Mesendoderm (in vitro differentiated cells): ENCODE measurements around the gene ERC2.

Source experiments
- DNase-seq: peaks from one replicate; pipeline ENCODE4 v3.0.0; 2013
- H2AK5ac ChIP-seq: 2 replicates; pipeline ENCODE4 v1.6.1; 2013; ENCODE audit warnings: low read length, inconsistent platforms
- H2BK120ac ChIP-seq: 2 replicates; pipeline ENCODE4 v1.6.1; 2013; ENCODE audit warnings: low read depth, mild to moderate bottlenecking, low read length, moderate library complexity, mixed read lengths
- H2BK15ac ChIP-seq: replicated peaks from 2 replicates; pipeline ENCODE4 v1.6.1; 2013; ENCODE audit warnings: low read depth, mild to moderate bottlenecking, moderate library complexity
- H2BK5ac ChIP-seq: 2 replicates; pipeline ENCODE4 v1.6.1; 2013; ENCODE audit warnings: low read length, inconsistent platforms
- H3K18ac ChIP-seq: 2 replicates; pipeline ENCODE4 v1.6.1; 2013; ENCODE audit warnings: mild to moderate bottlenecking, low read length, mixed read lengths
- H3K23ac ChIP-seq: one replicate; pipeline ENCODE4 v1.6.1; 2013; ENCODE audit warnings: low read length
- H3K27ac ChIP-seq: 2 replicates; pipeline ENCODE4 v1.5.1; 2013; ENCODE audit warnings: low read depth, mild to moderate bottlenecking, inconsistent platforms, low read length, moderate library complexity
- H3K27me3 ChIP-seq: 2 replicates; pipeline ENCODE4 v1.6.1; 2013; ENCODE audit warnings: low read length, control low read depth, mild to moderate bottlenecking, inconsistent platforms; ENCODE audit not compliant: insufficient read depth, poor library complexity
- H3K36me3 ChIP-seq: 2 replicates; pipeline ENCODE4 v1.6.1; 2013; ENCODE audit warnings: low read length, inconsistent platforms; ENCODE audit not compliant: control insufficient read depth, insufficient read depth
- H3K4ac ChIP-seq: one replicate; pipeline ENCODE4 v1.6.1; 2013; ENCODE audit warnings: low read depth, mild to moderate bottlenecking, low read length, moderate library complexity
- H3K4me1 ChIP-seq: 2 replicates; pipeline ENCODE4 v1.6.1; 2013; ENCODE audit warnings: low read depth, low read length, inconsistent platforms; ENCODE audit not compliant: control insufficient read depth
- H3K4me2 ChIP-seq: 2 replicates; pipeline ENCODE4 v1.6.1; 2013; ENCODE audit warnings: low read length
- H3K4me3 ChIP-seq: 2 replicates; pipeline ENCODE4 v1.5.1; 2013; ENCODE audit warnings: mild to moderate bottlenecking, low read length
- H3K56ac ChIP-seq: one replicate; pipeline ENCODE4 v1.6.1; 2013; ENCODE audit warnings: low read length
- H3K79me1 ChIP-seq: 2 replicates; pipeline ENCODE4 v1.6.1; 2013; ENCODE audit warnings: low read length, inconsistent platforms
- H3K79me2 ChIP-seq: 2 replicates; pipeline ENCODE4 v1.6.1; 2013; ENCODE audit warnings: mild to moderate bottlenecking, low read length; ENCODE audit not compliant: control insufficient read depth, insufficient read depth
- H3K9ac ChIP-seq: 2 replicates; pipeline ENCODE4 v1.6.1; 2013; ENCODE audit warnings: low read length, inconsistent platforms
- H4K5ac ChIP-seq: one replicate; pipeline ENCODE4 v1.6.1; 2013; ENCODE audit warnings: low read length
- H4K8ac ChIP-seq: one replicate; pipeline ENCODE4 v1.6.1; 2013; ENCODE audit warnings: low read depth, mild to moderate bottlenecking, control low read depth, low read length, moderate library complexity
- WGBS: extraction: QIAGEN DNeasy Blood & Tissue Kit; methylation state at CpG from one replicate; pipeline ENCODE4 v1.1.7; 2013; ENCODE audit warnings: low lambda C conversion rate, missing lambda C conversion rate; ENCODE audit not compliant: insufficient coverage; ENCODE audit errors: extremely low coverage; 5-methylcytosine and 5-hydroxymethylcytosine counted together

The ERC2 gene

GRCh38 chr3:55755516-55756205 lies 712.6 kb downstream of the ERC2 start:
- H3K4me2 ChIP-seq, result no peak overlapping the region
- H2BK120ac ChIP-seq, result no peak overlapping the region
- no peak overlapping the region for H3K18ac ChIP-seq
- no peak for DNase-seq
- no CpG with 5 or more reads among the region's 9 CpGs for WGBS
- no peak overlapping the region for H3K23ac ChIP-seq
- no peak overlapping the region for H4K8ac ChIP-seq
- no peaks in the 10 kb centered on the region for H3K4me1 ChIP-seq
- no peak overlapping the region for H2BK15ac ChIP-seq
- H4K5ac ChIP-seq, result no peak overlapping the region
- no peak overlapping the region for H2BK5ac ChIP-seq
- no peak overlapping the region for H3K9ac ChIP-seq
- H3K27me3 ChIP-seq, result no peaks in the 10 kb centered on the region
- H3K79me1 ChIP-seq, result no peaks in the 10 kb centered on the region
- no peaks in the 10 kb centered on the region for H3K79me2 ChIP-seq
- H3K27ac ChIP-seq, result no peak overlapping the region
- H3K4ac ChIP-seq, result no peak overlapping the region
- no peak overlapping the region for H2AK5ac ChIP-seq
- no peaks in the 10 kb centered on the region for H3K36me3 ChIP-seq
- H3K56ac ChIP-seq, result no peak overlapping the region
- H3K4me3 ChIP-seq, result no peak overlapping the region

- Histone ChIP-seq H3K56ac (no peak overlapping the region), H3K79me2 (no peaks in the 10 kb centered on the region), H3K4me2 (no peak overlapping the region), H3K23ac (no peak overlapping the region), H4K5ac (no peak overlapping the region), H3K4me3 (no peak overlapping the region), H3K79me1 (no peaks in the 10 kb centered on the region), H2BK15ac (no peak overlapping the region), H3K4me1 (no peaks in the 10 kb centered on the region), H3K27ac (no peak overlapping the region), H3K4ac (no peak overlapping the region), H3K18ac (no peak overlapping the region), H3K9ac (no peak overlapping the region), H2AK5ac (no peak overlapping the region), H2BK5ac (no peak overlapping the region), H3K27me3 (no peaks in the 10 kb centered on the region), H2BK120ac (no peak overlapping the region), H4K8ac (no peak overlapping the region), H3K36me3 (no peaks in the 10 kb centered on the region)
- DNase-seq, result no peak
- no CpG with 5 or more reads among the region's 5 CpGs for WGBS
Measured at GRCh38 chr3:55752911-55753310, 715.4 kb downstream of the ERC2 start.

- Histone ChIP-seq H2AK5ac (no peak overlapping the region), H3K79me2 (no peaks in the 10 kb centered on the region), H3K36me3 (no peaks in the 10 kb centered on the region), H3K4me3 (no peak overlapping the region), H4K8ac (no peak overlapping the region), H3K23ac (no peak overlapping the region), H2BK5ac (no peak overlapping the region), H3K56ac (no peak overlapping the region), H3K4me1 (no peaks in the 10 kb centered on the region), H2BK15ac (no peak overlapping the region), H2BK120ac (no peak overlapping the region), H3K4ac (no peak overlapping the region), H3K18ac (no peak overlapping the region), H3K4me2 (no peak overlapping the region), H4K5ac (no peak overlapping the region), H3K27me3 (no peaks in the 10 kb centered on the region), H3K9ac (no peak overlapping the region), H3K79me1 (no peaks in the 10 kb centered on the region), H3K27ac (no peak overlapping the region)
- no CpG with 5 or more reads among the region's 1 CpG for WGBS
- no peak for DNase-seq
Measured at GRCh38 chr3:55751730-55752129, 716.5 kb downstream of the ERC2 start.

GRCh38 chr3:55750525-55750924 lies 717.7 kb downstream of the ERC2 start:
- no peak overlapping the region for H3K4me3 ChIP-seq
- no peak overlapping the region for H4K8ac ChIP-seq
- no peak overlapping the region for H3K56ac ChIP-seq
- WGBS, result no CpG with 5 or more reads among the region's 6 CpGs
- no peak overlapping the region for H3K4me2 ChIP-seq
- H2BK15ac ChIP-seq, result no peak overlapping the region
- no peak overlapping the region for H2BK5ac ChIP-seq
- H3K79me1 ChIP-seq, result no peaks in the 10 kb centered on the region
- no peaks in the 10 kb centered on the region for H3K27me3 ChIP-seq
- H3K79me2 ChIP-seq, result no peaks in the 10 kb centered on the region
- no peak overlapping the region for H3K4ac ChIP-seq
- H3K9ac ChIP-seq, result no peak overlapping the region
- H3K23ac ChIP-seq, result no peak overlapping the region
- no peaks in the 10 kb centered on the region for H3K4me1 ChIP-seq
- H3K27ac ChIP-seq, result no peak overlapping the region
- H3K18ac ChIP-seq, result no peak overlapping the region
- no peak overlapping the region for H2BK120ac ChIP-seq
- no peak overlapping the region for H2AK5ac ChIP-seq
- H4K5ac ChIP-seq, result no peak overlapping the region
- H3K36me3 ChIP-seq, result no peaks in the 10 kb centered on the region
- no peak for DNase-seq

- no peaks in the 10 kb centered on the region for H3K4me1 ChIP-seq
- no peak overlapping the region for H3K4me2 ChIP-seq
- no peaks in the 10 kb centered on the region for H3K79me2 ChIP-seq
- H3K23ac ChIP-seq, result no peak overlapping the region
- H2AK5ac ChIP-seq, result no peak overlapping the region
- H3K9ac ChIP-seq, result no peak overlapping the region
- H2BK15ac ChIP-seq, result no peak overlapping the region
- H3K56ac ChIP-seq, result no peak overlapping the region
- H4K8ac ChIP-seq, result no peak overlapping the region
- no peak overlapping the region for H3K4ac ChIP-seq
- H3K36me3 ChIP-seq, result no peaks in the 10 kb centered on the region
- H3K79me1 ChIP-seq, result no peaks in the 10 kb centered on the region
- H3K4me3 ChIP-seq, result no peak overlapping the region
- no peak for DNase-seq
- no peak overlapping the region for H4K5ac ChIP-seq
- no peaks in the 10 kb centered on the region for H3K27me3 ChIP-seq
- H2BK120ac ChIP-seq, result no peak overlapping the region
- H2BK5ac ChIP-seq, result no peak overlapping the region
- no peak overlapping the region for H3K27ac ChIP-seq
- no peak overlapping the region for H3K18ac ChIP-seq
- WGBS, result no CpG with 5 or more reads among the region's 1 CpG
Measured at GRCh38 chr3:55749036-55749435, 719.2 kb downstream of the ERC2 start.

- Histone ChIP-seq H3K4ac (no peak overlapping the region), H3K18ac (no peak overlapping the region), H2BK15ac (no peak overlapping the region), H3K27ac (no peak overlapping the region), H2BK120ac (no peak overlapping the region), H4K8ac (no peak overlapping the region), H3K4me1 (no peaks in the 10 kb centered on the region), H4K5ac (no peak overlapping the region), H3K79me1 (no peaks in the 10 kb centered on the region), H3K79me2 (no peaks in the 10 kb centered on the region), H3K4me2 (no peak overlapping the region), H2AK5ac (no peak overlapping the region), H3K56ac (no peak overlapping the region), H3K9ac (no peak overlapping the region), H3K4me3 (no peak overlapping the region), H3K36me3 (no peaks in the 10 kb centered on the region), H3K27me3 (no peaks in the 10 kb centered on the region), H2BK5ac (no peak overlapping the region), H3K23ac (no peak overlapping the region)
- DNase-seq, result no peak
Measured at GRCh38 chr3:55746808-55747413, 721.4 kb downstream of the ERC2 start.
